Glutamatergic neuron (in vitro differentiated cells): Measurements from ENCODE around the gene PSEN2. TPM values are rescaled to one million over a fixed set of nuclear protein-coding genes. Genes with fewer than 3 reads are reported as not detected.

Experiments
- DNase-seq: peaks from one replicate; pipeline ENCODE4 v3.0.0; 2022
- H3K27ac Mint-ChIP-seq: one replicate; pipeline ENCODE4 v1.8.0; 2020; ENCODE audit warnings: mild to moderate bottlenecking, mixed read lengths, inconsistent platforms; ENCODE audit not compliant: unreplicated experiment
- H3K27me3 Mint-ChIP-seq: one replicate; pipeline ENCODE4 v1.8.0; 2020; ENCODE audit warnings: mild to moderate bottlenecking, moderate library complexity, mixed read lengths, inconsistent platforms; ENCODE audit not compliant: unreplicated experiment
- H3K36me3 Mint-ChIP-seq: one replicate; pipeline ENCODE4 v1.8.0; 2020; ENCODE audit warnings: mild to moderate bottlenecking, mixed read lengths, inconsistent platforms; ENCODE audit not compliant: unreplicated experiment
- H3K4me1 Mint-ChIP-seq: one replicate; pipeline ENCODE4 v1.8.0; 2020; ENCODE audit warnings: mild to moderate bottlenecking, low read depth, mixed read lengths, inconsistent platforms; ENCODE audit not compliant: unreplicated experiment
- H3K4me3 Mint-ChIP-seq: one replicate; pipeline ENCODE4 v1.8.0; 2020; ENCODE audit warnings: mild to moderate bottlenecking, mixed read lengths, inconsistent platforms; ENCODE audit not compliant: unreplicated experiment
- H3K9me3 Mint-ChIP-seq: one replicate; pipeline ENCODE4 v1.8.0; 2020; ENCODE audit warnings: mild to moderate bottlenecking, moderate library complexity, mixed read lengths, inconsistent platforms; ENCODE audit not compliant: unreplicated experiment
- total RNA-seq: library from RNA; stranded (reverse); fragmentation: NEBNext Ultra II Directional; extraction: Animal tissue kit (Norgen Biotek cat#: 25700); gene quantifications from one replicate; pipeline ENCODE4 v1.2.1, GENCODE V29; 2021; ENCODE audit not compliant: unreplicated experiment
- TF ChIP-seq, protein P1 (sequence below): fragments of 200-600 bp; sonication (generic); IDR thresholded peaks from one replicate; pipeline ENCODE4 v1.5.0; 2021; ENCODE audit not compliant: partially characterized antibody, unreplicated experiment

PSEN2 gene
- total RNA-seq, 1 donor from 2014 or later, result 22.2 TPM

DNA sequence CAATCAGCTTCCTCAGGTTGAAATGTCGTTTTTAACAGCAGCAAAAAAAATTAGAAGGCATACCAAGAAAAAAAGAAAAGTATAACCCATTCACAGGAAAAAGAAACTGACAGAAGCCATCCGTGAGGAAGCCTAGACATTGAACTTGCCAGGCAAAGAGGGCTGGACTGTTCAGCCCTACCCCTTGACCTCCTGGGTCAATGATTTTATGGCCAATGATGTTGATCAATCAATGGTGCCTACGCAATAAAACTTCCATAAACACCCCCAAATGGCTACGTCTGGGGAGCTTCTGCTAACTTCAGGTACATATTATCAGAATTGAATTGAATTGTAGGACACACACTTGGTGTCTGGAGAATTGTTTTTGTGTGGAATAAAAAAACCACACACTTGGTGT lies 4.8 kb upstream of the PSEN2 start:
- no peak overlapping the region for H3K27ac Mint-ChIP-seq
- no peaks in the 10 kb centered on the region for H3K36me3 Mint-ChIP-seq
- H3K27me3 Mint-ChIP-seq, result peaks cover 8% of the 10 kb centered on the region
- H3K4me3 Mint-ChIP-seq, result no peak overlapping the region
- H3K9me3 Mint-ChIP-seq, result peaks cover 5% of the 10 kb centered on the region
- TF ChIP-seq, protein P1, sequence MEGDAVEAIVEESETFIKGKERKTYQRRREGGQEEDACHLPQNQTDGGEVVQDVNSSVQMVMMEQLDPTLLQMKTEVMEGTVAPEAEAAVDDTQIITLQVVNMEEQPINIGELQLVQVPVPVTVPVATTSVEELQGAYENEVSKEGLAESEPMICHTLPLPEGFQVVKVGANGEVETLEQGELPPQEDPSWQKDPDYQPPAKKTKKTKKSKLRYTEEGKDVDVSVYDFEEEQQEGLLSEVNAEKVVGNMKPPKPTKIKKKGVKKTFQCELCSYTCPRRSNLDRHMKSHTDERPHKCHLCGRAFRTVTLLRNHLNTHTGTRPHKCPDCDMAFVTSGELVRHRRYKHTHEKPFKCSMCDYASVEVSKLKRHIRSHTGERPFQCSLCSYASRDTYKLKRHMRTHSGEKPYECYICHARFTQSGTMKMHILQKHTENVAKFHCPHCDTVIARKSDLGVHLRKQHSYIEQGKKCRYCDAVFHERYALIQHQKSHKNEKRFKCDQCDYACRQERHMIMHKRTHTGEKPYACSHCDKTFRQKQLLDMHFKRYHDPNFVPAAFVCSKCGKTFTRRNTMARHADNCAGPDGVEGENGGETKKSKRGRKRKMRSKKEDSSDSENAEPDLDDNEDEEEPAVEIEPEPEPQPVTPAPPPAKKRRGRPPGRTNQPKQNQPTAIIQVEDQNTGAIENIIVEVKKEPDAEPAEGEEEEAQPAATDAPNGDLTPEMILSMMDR, result no peak
- no peak for DNase-seq
- H3K4me1 Mint-ChIP-seq, result no peaks in the 10 kb centered on the region

DNA sequence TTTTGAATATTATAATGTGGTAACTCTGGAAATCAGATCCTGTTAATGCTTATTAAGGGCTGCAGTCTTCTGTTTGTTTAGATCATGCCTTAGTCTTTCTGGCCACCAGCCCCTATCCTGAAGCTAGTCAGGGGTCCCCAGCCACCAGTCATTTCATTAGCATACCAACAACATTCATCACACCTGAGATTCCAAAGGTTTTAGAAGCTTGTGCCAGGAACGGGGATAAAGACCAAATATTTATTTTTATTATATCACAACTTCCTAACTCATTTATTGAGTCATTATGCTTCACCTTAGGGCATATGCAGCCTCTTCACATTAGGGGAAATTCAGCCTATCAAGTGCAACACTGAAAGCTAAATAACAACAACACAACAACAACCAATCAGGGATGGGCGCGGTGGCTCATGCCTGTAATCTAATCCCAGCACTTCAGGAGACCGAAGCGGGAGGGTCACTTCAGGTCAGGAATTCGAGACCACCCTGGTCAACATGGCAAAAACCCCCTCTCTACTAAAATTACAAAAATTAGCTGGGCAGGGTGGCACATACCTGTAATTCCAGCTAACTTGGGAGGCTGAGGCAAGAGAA lies 2.9 kb upstream of the PSEN2 start:
- TF ChIP-seq, protein P1, result no peak
- DNase-seq, result no peak
- Mint-ChIP-seq H3K27me3 (peaks cover 11% of the 10 kb centered on the region), H3K4me3 (no peak overlapping the region), H3K27ac (no peak overlapping the region), H3K36me3 (no peaks in the 10 kb centered on the region), H3K9me3 (peaks cover 7% of the 10 kb centered on the region), H3K4me1 (peaks cover 5% of the 10 kb centered on the region)

DNA sequence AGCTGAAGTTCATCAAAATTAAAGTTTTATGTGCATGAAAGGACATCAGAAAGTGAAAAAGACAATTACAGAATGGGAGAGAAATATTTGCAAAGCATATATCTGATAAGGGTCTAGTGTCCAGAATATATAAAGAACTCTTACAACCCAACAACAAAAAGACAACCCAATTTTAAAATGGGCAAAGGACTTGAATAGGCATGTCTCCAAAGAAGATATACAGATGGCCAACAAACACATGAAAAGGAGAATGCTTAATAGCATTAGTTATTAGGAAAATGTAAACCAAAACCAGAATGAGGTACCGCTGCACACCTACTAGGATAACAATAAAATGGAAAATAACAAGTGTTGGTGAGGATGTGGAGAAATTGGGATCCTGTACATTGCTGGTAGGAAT lies 1.7 kb upstream of the PSEN2 start:
- no peak for DNase-seq
- Mint-ChIP-seq H3K36me3 (no peaks in the 10 kb centered on the region), H3K27me3 (peaks cover 8% of the 10 kb centered on the region), H3K4me1 (peaks cover 5% of the 10 kb centered on the region), H3K9me3 (peaks cover 5% of the 10 kb centered on the region), H3K27ac (no peak overlapping the region), H3K4me3 (no peak overlapping the region)
- TF ChIP-seq, protein P1, result no peak

DNA sequence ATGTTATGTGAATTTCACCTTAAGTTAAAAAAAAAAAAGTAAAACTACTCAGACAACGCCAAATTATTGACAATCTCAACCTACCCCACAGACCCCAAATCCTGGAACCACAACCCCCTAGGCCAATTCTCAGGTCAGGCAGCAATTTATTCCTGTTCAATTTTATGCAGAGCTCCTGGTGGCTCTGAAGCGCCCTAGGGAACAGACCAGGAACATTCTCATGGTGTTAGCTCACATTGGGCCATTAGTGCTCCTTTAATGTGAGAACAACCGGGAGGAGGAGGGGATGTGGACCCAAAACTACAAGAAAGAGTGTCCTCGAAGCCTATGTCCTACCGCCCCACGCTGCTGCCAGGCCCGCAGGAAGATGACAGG lies 403 bp upstream of the PSEN2 start:
- Mint-ChIP-seq H3K9me3 (peaks cover 4% of the 10 kb centered on the region), H3K4me1 (peaks cover 9% of the 10 kb centered on the region), H3K4me3 (peak overlapping the region; percentile 88), H3K27me3 (peaks cover 8% of the 10 kb centered on the region), H3K27ac (no peak overlapping the region), H3K36me3 (no peaks in the 10 kb centered on the region)
- no peak for DNase-seq
- TF ChIP-seq, protein P1, result no peak

DNA sequence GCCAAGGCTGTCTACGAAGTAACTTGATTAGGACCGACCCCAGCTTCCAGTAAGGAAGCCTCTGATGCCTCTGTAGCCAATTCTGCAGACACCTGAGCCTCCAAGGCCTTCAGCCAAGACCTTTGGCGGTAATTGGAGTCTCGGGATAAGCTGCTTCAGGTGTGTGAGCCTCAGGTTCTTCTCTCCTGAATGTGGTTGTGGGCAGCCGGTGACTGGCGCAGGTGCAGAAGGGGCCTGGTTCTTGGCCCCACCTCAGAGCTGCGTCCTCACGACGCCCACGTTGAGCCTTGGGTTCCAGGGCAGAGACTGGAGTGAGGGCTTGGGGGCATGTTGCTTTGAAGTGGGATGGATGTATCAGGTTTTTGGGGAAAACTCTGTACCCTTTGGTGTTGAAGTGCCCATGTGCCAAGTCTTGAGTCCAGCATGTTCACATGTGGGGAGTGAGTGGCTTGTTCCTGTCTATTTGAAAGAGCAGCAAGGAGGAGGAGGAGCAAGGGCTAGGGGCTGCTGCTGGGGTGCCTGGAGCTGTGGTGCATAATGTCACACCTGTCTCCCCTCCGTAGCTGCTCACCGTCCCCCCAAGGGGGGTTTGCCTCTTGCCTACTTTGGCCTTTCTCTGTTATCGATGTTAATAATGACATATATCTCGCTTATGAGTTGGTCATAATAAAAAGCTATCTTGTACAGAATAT lies 1.4 kb downstream of the PSEN2 start:
- DNase-seq, result no peak
- Mint-ChIP-seq H3K4me3 (peak overlapping the region; percentile 84), H3K36me3 (peaks cover 4% of the 10 kb centered on the region), H3K4me1 (peaks cover 20% of the 10 kb centered on the region), H3K27me3 (peaks cover 10% of the 10 kb centered on the region), H3K27ac (no peak overlapping the region), H3K9me3 (peaks cover 6% of the 10 kb centered on the region)
- TF ChIP-seq, protein P1, result no peak
